Mesenchymal stem cell (in vitro differentiated cells and primary cell): ENCODE data around the gene MEIOSIN.

Source experiments
- DNase-seq: peaks from one replicate; pipeline ENCODE4 v3.0.0-alpha.2; 2013
- H2AFZ ChIP-seq: one replicate; pipeline ENCODE4 v1.6.1; 2013; ENCODE audit warnings: low read depth, mild to moderate bottlenecking, control low read depth, inconsistent platforms, low read length, moderate library complexity
- H2AK5ac ChIP-seq: 2 replicates; pipeline ENCODE4 v1.6.1; 2013; ENCODE audit warnings: low read length, moderate library complexity, mild to moderate bottlenecking, inconsistent platforms; ENCODE audit not compliant: severe bottlenecking
- H2BK120ac ChIP-seq: one replicate; pipeline ENCODE4 v1.6.1; 2013; ENCODE audit warnings: low read depth, mild to moderate bottlenecking, inconsistent platforms, low read length, moderate library complexity
- H2BK12ac ChIP-seq, 2 experiments: one replicate each; pipeline ENCODE4 v1.6.1; 2013; ENCODE audit warnings: inconsistent platforms in 2 of 2, low read length in 2 of 2, mild to moderate bottlenecking in 2 of 2, moderate library complexity in 2 of 2, control low read depth in 1 of 2
- H2BK15ac ChIP-seq: one replicate; pipeline ENCODE4 v1.6.1; 2013; ENCODE audit warnings: mild to moderate bottlenecking, low read depth, inconsistent platforms; ENCODE audit not compliant: poor library complexity, severe bottlenecking
- H2BK5ac ChIP-seq: 2 replicates; pipeline ENCODE4 v1.6.1; 2013; ENCODE audit warnings: low read depth, mild to moderate bottlenecking, low read length, control low read depth, inconsistent platforms; ENCODE audit not compliant: poor library complexity, severe bottlenecking
- H3K14ac ChIP-seq, 2 experiments: one replicate each; pipeline ENCODE4 v1.6.1; 2013; ENCODE audit warnings: inconsistent platforms in 2 of 2, low read length in 2 of 2, control low read depth in 1 of 2, mild to moderate bottlenecking in 1 of 2, moderate library complexity in 1 of 2
- H3K18ac ChIP-seq, 2 experiments: one replicate each; pipeline ENCODE4 v1.6.1; 2013; ENCODE audit warnings: inconsistent platforms in 2 of 2, low read length in 2 of 2, control low read depth in 1 of 2, low read depth in 1 of 2, mild to moderate bottlenecking in 1 of 2
- H3K23ac ChIP-seq, 2 experiments: one replicate each; pipeline ENCODE4 v1.6.1; 2013; ENCODE audit warnings: inconsistent platforms in 2 of 2, low read length in 2 of 2, mild to moderate bottlenecking in 2 of 2, moderate library complexity in 2 of 2, control low read depth in 1 of 2
- H3K27ac ChIP-seq: 2 replicates; pipeline ENCODE4 v1.5.1; 2013; ENCODE audit warnings: mild to moderate bottlenecking, moderate library complexity, low read length, control low read depth, inconsistent platforms; ENCODE audit not compliant: poor library complexity, severe bottlenecking
- H3K27me3 ChIP-seq, 2 experiments: 2 replicates each; pipeline versions ENCODE4 v1.6.1 to v1.7.0; 2013; ENCODE audit warnings: low read length in 2 of 2, mild to moderate bottlenecking in 2 of 2, moderate library complexity in 2 of 2, control low read depth in 1 of 2, inconsistent platforms in 1 of 2; ENCODE audit not compliant: control insufficient read depth in 1 of 2, insufficient read depth in 1 of 2
- H3K36me3 ChIP-seq, 2 experiments: 2 replicates each; pipeline versions ENCODE4 v1.6.1 to v1.7.0; 2013; ENCODE audit warnings: low read length in 2 of 2, control low read depth in 1 of 2, inconsistent platforms in 1 of 2, low read depth in 1 of 2, mild to moderate bottlenecking in 1 of 2; ENCODE audit not compliant: insufficient read depth in 2 of 2, control insufficient read depth in 1 of 2
- H3K4ac ChIP-seq, 2 experiments: one replicate each; pipeline ENCODE4 v1.6.1; 2013; ENCODE audit warnings: inconsistent platforms in 2 of 2, low read length in 2 of 2, mild to moderate bottlenecking in 2 of 2, moderate library complexity in 2 of 2, control low read depth in 1 of 2, low read depth in 1 of 2
- H3K4me1 ChIP-seq: 2 replicates; pipeline ENCODE4 v1.6.1; 2013; ENCODE audit warnings: low read depth, low read length, control low read depth; ENCODE audit not compliant: control insufficient read depth, insufficient read depth
- H3K4me2 ChIP-seq: 2 replicates; pipeline ENCODE4 v1.6.1; 2013; ENCODE audit warnings: low read length, mild to moderate bottlenecking, inconsistent platforms; ENCODE audit not compliant: poor library complexity, severe bottlenecking
- H3K4me3 ChIP-seq, 2 experiments: 2 replicates each; pipeline versions ENCODE4 v1.5.1 to v1.7.0; 2013; ENCODE audit warnings: low read length in 2 of 2, mild to moderate bottlenecking in 2 of 2, control low read depth in 1 of 2, low read depth in 1 of 2; ENCODE audit not compliant: insufficient read depth in 1 of 2
- H3K79me1 ChIP-seq: replicated peaks from 2 replicates; pipeline ENCODE4 v1.6.1; 2013; ENCODE audit warnings: mild to moderate bottlenecking, control low read depth, low read length, inconsistent platforms; ENCODE audit not compliant: poor library complexity, severe bottlenecking
- H3K9ac ChIP-seq: 2 replicates; pipeline ENCODE4 v1.7.0; 2013; ENCODE audit warnings: mild to moderate bottlenecking, low read length, moderate library complexity
- H3K9me3 ChIP-seq: 2 replicates; pipeline ENCODE4 v1.7.0; 2013; ENCODE audit warnings: mild to moderate bottlenecking, low read length; ENCODE audit not compliant: control insufficient read depth
- H4K8ac ChIP-seq: one replicate; pipeline ENCODE4 v1.6.1; 2013; ENCODE audit warnings: inconsistent platforms, mild to moderate bottlenecking, low read length, moderate library complexity
- H4K91ac ChIP-seq: one replicate; pipeline ENCODE4 v1.6.1; 2013; ENCODE audit warnings: mild to moderate bottlenecking, low read length, inconsistent platforms
- WGBS: methylation state at CpG from one replicate; pipeline ENCODE4 v1.1.7; 2013; ENCODE audit warnings: mixed read lengths; 5-methylcytosine and 5-hydroxymethylcytosine counted together

The MEIOSIN gene

GRCh38 chr19:45782820-45783785 is 49.9 kb downstream of the MEIOSIN start:
- Histone ChIP-seq H2BK12ac (peak overlapping the region; percentile 15 to 55), H2AK5ac (peak overlapping the region; percentile 61)
- WGBS, result 26% methylated on average over 19 of the region's 26 CpGs

GRCh38 chr19:45784096-45784495 is 50.9 kb downstream of the MEIOSIN start:
- peaks cover 46 to 63% of the 10 kb centered on the region in 2 experiments for H3K36me3 ChIP-seq
- no peak overlapping the region for H3K14ac ChIP-seq
- H3K9me3 ChIP-seq, result no peaks in the 10 kb centered on the region
- no peak overlapping the region for H3K4me2 ChIP-seq
- no peaks in the 10 kb centered on the region for H3K27me3 ChIP-seq
- H3K4me1 ChIP-seq, result peaks cover 48% of the 10 kb centered on the region
- H2BK12ac ChIP-seq, result no peak overlapping the region
- peak overlapping the region; percentile 46 for H4K91ac ChIP-seq
- H2AK5ac ChIP-seq, result peak overlapping the region; percentile 66
- H3K9ac ChIP-seq, result peak overlapping the region; percentile 87
- H3K27ac ChIP-seq, result no peak overlapping the region
- DNase-seq, result no peak
- H3K4me3 ChIP-seq, result no peak overlapping the region
- no peak overlapping the region for H2BK5ac ChIP-seq
- no peak overlapping the region for H3K23ac ChIP-seq
- peak overlapping the region; percentile 77 for H2BK120ac ChIP-seq
- peak overlapping the region in 1 of 2 experiments; percentile 79 for H3K18ac ChIP-seq
- peak overlapping the region in 1 of 2 experiments; percentile 24 for H3K4ac ChIP-seq
- H4K8ac ChIP-seq, result no peak overlapping the region
- peak overlapping the region; percentile 38 for H2BK15ac ChIP-seq
- WGBS, result 88% methylated on average over 4 of the region's 4 CpGs
- peaks cover 48% of the 10 kb centered on the region for H3K79me1 ChIP-seq
- H2AFZ ChIP-seq, result no peak overlapping the region

More at GRCh38 chr19:45782820-45783785, 49.9 kb downstream of the MEIOSIN start:
- Histone ChIP-seq H3K23ac (no peak overlapping the region), H2BK15ac (peak overlapping the region; percentile 65), H2BK120ac (peak overlapping the region; percentile 77), H3K79me1 (peaks cover 51% of the 10 kb centered on the region), H4K8ac (peak overlapping the region; percentile 75), H3K4me1 (peaks cover 48% of the 10 kb centered on the region), H3K4me3 (peak overlapping the region in 1 of 2 experiments; percentile 88), H3K4me2 (peak overlapping the region; percentile 57), H3K27ac (peak overlapping the region; percentile 92), H3K18ac (peak overlapping the region; percentile 82 to 86), H3K27me3 (no peaks in the 10 kb centered on the region), H3K9ac (peak overlapping the region; percentile 87), H3K14ac (peak overlapping the region in 1 of 2 experiments; percentile 89), H2AFZ (peak overlapping the region; percentile 3), H3K4ac (peak overlapping the region; percentile 52 to 79), H2BK5ac (peak overlapping the region; percentile 75), H3K9me3 (no peaks in the 10 kb centered on the region), H3K36me3 (peaks cover 45 to 63% of the 10 kb centered on the region in 2 experiments), H4K91ac (peak overlapping the region; percentile 83)
- DNase-seq, result peak; percentile 91

- peak overlapping the region; percentile 2 for H3K9ac ChIP-seq
- 92% methylated on average over 5 of the region's 5 CpGs for WGBS
- H2BK120ac ChIP-seq, result no peak overlapping the region
- no peak overlapping the region for H2AK5ac ChIP-seq
- peak overlapping the region; percentile 37 for H4K91ac ChIP-seq
- peak overlapping the region; percentile 38 for H2BK15ac ChIP-seq
- no peak overlapping the region for H4K8ac ChIP-seq
- DNase-seq, result no peak
- H3K9me3 ChIP-seq, result no peaks in the 10 kb centered on the region
- peak overlapping the region in 1 of 2 experiments; percentile 2 for H2BK12ac ChIP-seq
- H2AFZ ChIP-seq, result no peak overlapping the region
- no peak overlapping the region for H2BK5ac ChIP-seq
- no peak overlapping the region for H3K23ac ChIP-seq
- H3K4ac ChIP-seq, result no peak overlapping the region
- H3K4me3 ChIP-seq, result no peak overlapping the region
- H3K27ac ChIP-seq, result no peak overlapping the region
- H3K36me3 ChIP-seq, result peaks cover 48 to 59% of the 10 kb centered on the region in 2 experiments
- no peak overlapping the region for H3K14ac ChIP-seq
- H3K79me1 ChIP-seq, result peaks cover 41% of the 10 kb centered on the region
- peaks cover 44% of the 10 kb centered on the region for H3K4me1 ChIP-seq
- no peak overlapping the region for H3K18ac ChIP-seq
- H3K27me3 ChIP-seq, result no peaks in the 10 kb centered on the region
- no peak overlapping the region for H3K4me2 ChIP-seq
Measured at GRCh38 chr19:45785097-45785496, 51.9 kb downstream of the MEIOSIN start.
